GM12891 (cell line): Measurements from ENCODE around the gene NBEA.

Experiments used
- DNase-seq: peaks from one replicate; pipeline ENCODE4 v3.0.0; 2011; ENCODE audit warnings: low spot score; ENCODE audit not compliant: insufficient read length
- FAIRE-seq: peaks from 2 replicates; lab custom pipeline; 2011; peaks lifted over from hg19 to GRCh38; lab: Jason Lieb, UNC
- PAX5 ChIP-seq: IDR thresholded peaks from 2 replicates; pipeline ENCODE4 v1.6.1; 2011; ENCODE audit warnings: low read length, moderate library complexity, mild to moderate bottlenecking; ENCODE audit not compliant: insufficient read depth, severe bottlenecking
- POLR2A ChIP-seq: IDR thresholded peaks from 2 replicates; pipeline ENCODE4 v1.6.1; 2011; ENCODE audit warnings: low read depth, low read length, control low read depth
- POLR2AphosphoS5 ChIP-seq: IDR thresholded peaks from 2 replicates; pipeline ENCODE4 v1.6.1; 2011; ENCODE audit warnings: low read depth, low read length, control low read depth
- POU2F2 ChIP-seq: IDR thresholded peaks from 2 replicates; pipeline ENCODE4 v1.6.1; 2011; ENCODE audit warnings: low read depth, mild to moderate bottlenecking, control low read depth, low read length, moderate library complexity
- SPI1 ChIP-seq: IDR thresholded peaks from 2 replicates; pipeline ENCODE4 v1.6.1; 2011; ENCODE audit warnings: low read depth, low read length, control low read depth
- TAF1 ChIP-seq: IDR thresholded peaks from 2 replicates; pipeline ENCODE4 v1.6.1; 2011; ENCODE audit warnings: low read depth, low read length, control low read depth

Gene NBEA

GRCh38 chr13:35190241-35190640 lies 248.2 kb downstream of the NBEA start:
- TF ChIP-seq POU2F2 (no peak), TAF1 (no peak), POLR2AphosphoS5 (no peak), SPI1 (no peak), PAX5 (no peak), POLR2A (no peak)
- no peak for FAIRE-seq
- DNase-seq = no peak

GRCh38 chr13:35191883-35192282 lies 249.8 kb downstream of the NBEA start:
- DNase-seq = no peak
- no peak for TF ChIP-seq POU2F2
- no peak for TF ChIP-seq POLR2AphosphoS5
- no peak for TF ChIP-seq SPI1
- TF ChIP-seq TAF1 = no peak
- no peak for TF ChIP-seq PAX5
- TF ChIP-seq POLR2A = no peak
- no peak for FAIRE-seq

GRCh38 chr13:35198613-35199200 lies 256.6 kb downstream of the NBEA start:
- TF ChIP-seq POU2F2 (no peak), POLR2A (no peak), SPI1 (no peak), TAF1 (no peak), PAX5 (no peak), POLR2AphosphoS5 (no peak)
- FAIRE-seq (no peak), DNase-seq (no peak)

GRCh38 chr13:35208587-35208986 lies 266.5 kb downstream of the NBEA start:
- FAIRE-seq = no peak
- TF ChIP-seq PAX5 = no peak
- TF ChIP-seq TAF1 = no peak
- TF ChIP-seq SPI1 = no peak
- no peak for TF ChIP-seq POLR2A
- no peak for TF ChIP-seq POLR2AphosphoS5
- TF ChIP-seq POU2F2 = no peak
- no peak for DNase-seq

- DNase-seq (no peak), FAIRE-seq (no peak)
- TF ChIP-seq SPI1 (no peak), POU2F2 (no peak), POLR2A (no peak), TAF1 (no peak), POLR2AphosphoS5 (no peak), PAX5 (no peak)
These were observed 268.2 kb downstream of the NBEA start for GRCh38 chr13:35210261-35210660.

- no peak for TF ChIP-seq POU2F2
- no peak for TF ChIP-seq POLR2A
- TF ChIP-seq POLR2AphosphoS5 = no peak
- no peak for TF ChIP-seq SPI1
- no peak for TF ChIP-seq TAF1
- TF ChIP-seq PAX5 = no peak
- no peak for FAIRE-seq
- no peak for DNase-seq
These were observed 269.9 kb downstream of the NBEA start for GRCh38 chr13:35211949-35212348.

- DNase-seq (no peak), FAIRE-seq (no peak)
- TF ChIP-seq PAX5 = no peak
- TF ChIP-seq SPI1 = no peak
- no peak for TF ChIP-seq POU2F2
- TF ChIP-seq POLR2A = no peak
- no peak for TF ChIP-seq POLR2AphosphoS5
- no peak for TF ChIP-seq TAF1
These were observed 271.8 kb downstream of the NBEA start for GRCh38 chr13:35213911-35214310.

GRCh38 chr13:35216131-35216530 lies 274.1 kb downstream of the NBEA start:
- DNase-seq (no peak), FAIRE-seq (no peak)
- TF ChIP-seq POLR2A (no peak), POLR2AphosphoS5 (no peak), POU2F2 (no peak), PAX5 (no peak), TAF1 (no peak), SPI1 (no peak)

- FAIRE-seq (no peak), DNase-seq (no peak)
- TF ChIP-seq PAX5 (no peak), POLR2A (no peak), TAF1 (no peak), POU2F2 (no peak), POLR2AphosphoS5 (no peak), SPI1 (no peak)
These were observed 277.0 kb downstream of the NBEA start for GRCh38 chr13:35219021-35219420.

GRCh38 chr13:35225159-35225558 lies 283.1 kb downstream of the NBEA start:
- no peak for TF ChIP-seq POU2F2
- no peak for TF ChIP-seq POLR2A
- no peak for TF ChIP-seq PAX5
- TF ChIP-seq POLR2AphosphoS5 = no peak
- TF ChIP-seq SPI1 = no peak
- no peak for TF ChIP-seq TAF1
- FAIRE-seq = no peak
- DNase-seq = no peak
